ENCODE data around the gene CAPN1. TPM values are rescaled to one million over a fixed set of nuclear protein-coding genes. Genes with fewer than 3 reads are reported as not detected.
"Not testable (repeated sequence)": the region's sequence is repeated elsewhere in the genome, so short reads cannot be mapped to it uniquely, and the experiment has no call there.

The CAPN1 gene
- polyA plus RNA-seq, 4 donors: 76.5 to 113 (median 88.6) TPM

DNA sequence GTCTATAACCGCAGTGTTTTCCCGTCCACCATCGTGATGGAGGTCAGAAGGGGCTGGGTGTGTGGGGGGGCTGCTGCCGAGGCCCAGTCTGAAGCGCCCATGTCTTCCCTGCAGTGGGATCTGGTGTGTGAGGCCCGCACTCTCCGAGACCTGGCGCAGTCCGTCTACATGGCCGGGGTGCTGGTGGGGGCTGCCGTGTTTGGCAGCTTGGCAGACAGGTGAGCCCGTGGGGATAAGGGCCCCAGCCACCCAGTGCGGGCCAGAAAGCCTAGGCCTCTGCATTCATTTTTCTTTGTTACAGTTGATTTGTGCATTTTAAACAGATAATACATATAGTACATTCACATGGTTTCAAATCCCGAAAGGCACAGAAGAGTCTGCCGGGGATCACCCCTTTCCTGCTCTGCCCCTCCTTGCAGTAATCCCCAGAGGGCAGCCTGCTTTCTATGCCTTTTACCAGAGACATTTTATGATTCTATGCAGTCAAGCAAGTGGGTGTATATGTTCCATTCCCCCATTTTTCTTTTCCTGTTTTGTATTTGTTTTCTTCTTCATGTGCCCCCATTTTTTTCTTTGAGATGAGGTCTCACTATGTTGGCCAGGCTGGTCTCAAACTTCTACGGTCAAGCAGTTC is 32.6 kb downstream of the CAPN1 start:
- DNase-seq (ENCODE audit: low read depth in 4 of 4, low spot score in 3 of 4): no peak

DNA sequence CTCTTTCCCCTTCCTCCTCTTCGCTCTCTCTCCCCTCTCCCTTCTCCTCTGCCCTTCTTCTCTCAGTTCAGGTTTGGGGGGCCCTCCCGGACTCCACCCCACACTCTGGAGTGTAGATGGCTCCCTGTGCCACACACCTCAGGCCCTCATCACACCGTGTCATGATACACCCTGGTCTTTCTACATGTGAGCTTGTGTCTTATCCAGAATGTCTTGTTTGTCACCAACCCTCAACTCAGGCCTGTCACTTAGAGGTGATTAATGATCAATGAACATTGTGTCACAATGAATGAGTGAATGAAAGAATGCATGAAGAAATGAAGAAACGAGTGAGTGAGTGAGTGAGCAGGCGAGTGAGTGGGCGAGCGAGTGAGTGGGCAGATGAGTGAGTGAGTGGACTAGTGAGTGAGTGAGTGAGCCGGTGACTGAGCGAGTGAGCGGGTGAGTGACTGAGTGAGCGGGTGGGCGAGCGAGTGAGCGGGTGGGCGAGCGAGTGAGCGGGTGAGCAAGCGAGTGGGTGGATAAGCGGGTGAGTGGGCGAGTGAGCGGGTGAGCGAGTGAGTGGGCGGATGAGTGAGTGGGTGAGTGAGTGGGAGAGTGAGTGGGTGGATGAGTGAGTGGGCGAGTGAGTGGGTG is 33.8 kb downstream of the CAPN1 start:
- DNase-seq (ENCODE audit: low read depth in 4 of 4, low spot score in 3 of 4): no peak

DNA sequence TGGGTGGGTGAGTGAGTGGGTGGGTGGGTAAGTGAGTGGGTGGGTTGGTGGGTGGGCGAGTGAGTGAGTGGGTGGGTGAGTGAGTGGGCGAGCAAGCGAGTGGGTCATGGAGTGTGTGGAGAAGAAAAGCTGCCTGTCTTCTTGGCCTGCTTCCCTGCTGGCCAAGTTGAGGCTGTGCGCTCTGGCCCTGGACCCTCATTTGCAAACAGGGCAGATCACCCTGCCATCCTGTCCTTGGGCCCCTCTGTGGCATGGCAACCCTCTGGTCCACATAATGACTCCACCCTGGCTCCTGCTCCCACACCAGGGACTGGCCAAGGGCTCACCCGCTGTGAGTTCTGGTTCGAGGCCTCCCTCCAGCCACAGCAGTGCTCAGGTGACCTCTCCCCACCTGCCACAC is 35.1 kb downstream of the CAPN1 start:
- no peak for DNase-seq (ENCODE audit: low read depth in 4 of 4, low spot score in 3 of 4)

DNA sequence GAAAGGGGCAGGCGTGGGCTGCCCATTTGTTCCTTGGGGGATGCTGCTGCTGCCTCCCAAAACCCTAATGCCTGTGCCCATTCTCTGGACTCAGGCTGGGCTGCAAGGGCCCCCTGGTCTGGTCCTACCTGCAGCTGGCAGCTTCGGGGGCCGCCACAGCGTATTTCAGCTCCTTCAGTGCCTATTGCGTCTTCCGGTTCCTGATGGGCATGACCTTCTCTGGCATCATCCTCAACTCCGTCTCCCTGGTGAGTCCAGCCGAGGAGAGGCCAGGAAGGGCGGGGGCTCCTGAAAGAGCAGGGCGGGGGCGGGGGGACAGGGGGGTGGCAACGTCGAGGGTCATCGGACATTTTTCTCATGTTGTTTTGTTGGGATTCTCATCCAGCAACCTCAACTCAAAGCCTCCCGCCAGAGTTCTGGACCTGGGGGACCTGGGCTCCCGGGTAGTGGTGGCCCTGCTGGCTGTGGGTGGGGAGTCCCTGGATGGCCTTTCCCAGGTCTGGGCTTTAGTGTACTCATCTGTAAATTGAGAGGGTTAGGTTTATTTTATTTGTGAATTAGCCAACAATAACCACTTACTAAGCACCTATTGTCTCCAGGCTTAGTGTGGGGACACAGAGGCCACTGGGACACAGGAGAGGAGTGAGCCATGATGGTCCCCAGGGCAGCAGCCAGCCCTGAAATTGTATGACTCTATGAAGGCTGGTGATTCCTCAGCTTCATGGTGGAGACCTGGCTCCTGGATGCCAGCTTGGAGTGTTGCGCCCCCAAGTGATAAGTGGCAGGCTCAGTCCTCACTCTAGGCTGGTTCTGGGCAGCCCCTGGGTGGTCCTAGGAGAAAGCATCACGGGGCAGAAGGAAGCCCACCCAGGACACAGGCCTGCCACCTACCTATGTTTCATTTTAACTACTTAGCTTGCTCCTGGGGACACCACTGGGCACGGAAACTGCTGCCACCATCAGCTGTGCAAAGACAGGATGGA is 36.0 kb downstream of the CAPN1 start:
- DNase-seq (ENCODE audit: low read depth in 4 of 4, low spot score in 3 of 4): no peak

DNA sequence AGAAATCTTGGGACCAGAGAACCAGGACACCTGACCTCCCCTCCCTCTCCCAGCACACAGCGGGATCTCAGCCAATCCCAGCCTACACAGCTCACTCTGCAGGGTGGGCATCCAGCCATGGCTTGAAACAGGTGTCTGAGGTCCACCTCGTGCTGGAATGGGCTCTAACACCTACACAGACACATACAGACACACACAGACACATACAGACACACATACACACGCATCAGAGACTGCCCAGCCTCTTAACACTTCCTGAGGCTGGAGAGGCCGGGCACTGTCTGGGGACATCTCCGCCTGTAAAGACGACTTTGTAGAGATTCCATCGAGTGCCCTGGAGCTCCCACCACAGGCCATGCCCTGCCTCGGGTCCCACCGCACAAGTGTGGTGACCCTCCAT is 36.7 kb downstream of the CAPN1 start:
- DNase-seq (ENCODE audit: low read depth in 4 of 4, low spot score in 3 of 4): no peak

DNA sequence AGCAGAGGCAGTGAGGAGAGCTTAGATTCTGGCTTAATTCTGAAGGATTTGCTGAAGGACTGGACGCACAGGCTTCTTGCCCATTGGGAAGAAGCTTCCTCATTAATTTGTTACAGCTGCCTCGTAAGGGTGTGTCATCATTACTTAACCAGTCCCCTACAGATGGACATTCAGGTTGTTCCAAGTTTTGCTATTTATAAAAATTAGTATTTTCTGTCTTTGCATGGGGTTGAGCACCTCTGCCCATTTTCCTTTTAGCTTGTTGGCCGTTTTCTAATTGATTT is 38.1 kb downstream of the CAPN1 start:
- no peak for DNase-seq (ENCODE audit: low read depth in 4 of 4, low spot score in 3 of 4)

DNA sequence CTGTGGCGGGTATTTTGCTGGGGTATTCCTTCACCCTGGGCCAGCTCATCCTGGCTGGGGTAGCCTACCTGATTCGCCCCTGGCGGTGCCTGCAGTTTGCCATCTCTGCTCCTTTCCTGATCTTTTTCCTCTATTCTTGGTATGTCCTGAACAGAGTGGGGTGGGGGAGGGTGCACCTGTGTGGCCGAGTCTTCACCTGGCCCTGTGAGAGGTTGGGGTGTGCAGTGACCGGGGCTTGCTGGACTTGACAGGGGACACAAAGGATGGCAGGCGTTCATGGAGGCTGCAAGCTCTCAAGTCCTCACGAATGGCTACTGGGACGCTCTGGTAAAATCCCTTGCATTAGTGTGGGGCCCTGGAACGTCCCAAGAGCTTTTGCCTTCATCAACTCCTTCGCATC is 39.3 kb downstream of the CAPN1 start:
- DNase-seq (ENCODE audit: low read depth in 4 of 4, low spot score in 3 of 4): no peak

DNA sequence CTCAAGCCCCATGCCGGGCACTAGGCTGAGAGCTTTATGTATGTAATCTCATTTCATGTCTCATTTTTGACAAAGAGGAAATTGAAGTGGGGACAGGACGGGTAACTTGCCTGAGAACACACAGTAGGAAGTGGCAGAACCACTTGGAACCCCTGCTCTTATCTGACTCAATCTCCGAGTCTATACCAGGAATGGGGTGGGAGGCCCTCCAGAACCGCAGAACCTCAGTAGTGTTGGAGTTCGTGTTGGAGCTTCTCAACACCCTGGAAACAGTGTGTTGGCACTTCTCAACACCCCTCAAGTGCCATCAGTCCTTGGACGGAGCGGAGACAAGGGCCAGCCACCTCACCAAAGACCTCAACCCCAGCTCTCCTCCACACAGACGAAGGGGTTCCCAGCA is 41.3 kb downstream of the CAPN1 start:
- DNase-seq (ENCODE audit: low read depth in 4 of 4, low spot score in 3 of 4): no peak

DNA sequence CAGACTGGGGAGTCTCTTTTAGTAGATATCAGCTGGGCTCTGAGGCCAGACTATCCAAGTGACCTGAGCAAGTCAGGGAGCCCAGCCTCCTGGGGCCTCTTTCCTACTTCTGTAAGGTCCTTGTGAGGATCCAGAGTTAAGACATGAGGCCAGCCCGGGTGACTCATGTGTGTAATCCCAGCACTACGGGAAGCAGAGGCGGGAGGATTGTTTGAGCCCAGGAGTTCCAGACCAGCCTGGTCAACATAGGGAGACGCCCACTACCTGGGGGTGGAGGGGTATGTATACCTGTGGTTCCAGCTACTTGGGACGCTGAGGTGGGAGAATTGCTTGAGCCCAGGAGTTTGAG is 43.2 kb downstream of the CAPN1 start:
- no peak for DNase-seq (ENCODE audit: low read depth in 4 of 4, low spot score in 3 of 4)

DNA sequence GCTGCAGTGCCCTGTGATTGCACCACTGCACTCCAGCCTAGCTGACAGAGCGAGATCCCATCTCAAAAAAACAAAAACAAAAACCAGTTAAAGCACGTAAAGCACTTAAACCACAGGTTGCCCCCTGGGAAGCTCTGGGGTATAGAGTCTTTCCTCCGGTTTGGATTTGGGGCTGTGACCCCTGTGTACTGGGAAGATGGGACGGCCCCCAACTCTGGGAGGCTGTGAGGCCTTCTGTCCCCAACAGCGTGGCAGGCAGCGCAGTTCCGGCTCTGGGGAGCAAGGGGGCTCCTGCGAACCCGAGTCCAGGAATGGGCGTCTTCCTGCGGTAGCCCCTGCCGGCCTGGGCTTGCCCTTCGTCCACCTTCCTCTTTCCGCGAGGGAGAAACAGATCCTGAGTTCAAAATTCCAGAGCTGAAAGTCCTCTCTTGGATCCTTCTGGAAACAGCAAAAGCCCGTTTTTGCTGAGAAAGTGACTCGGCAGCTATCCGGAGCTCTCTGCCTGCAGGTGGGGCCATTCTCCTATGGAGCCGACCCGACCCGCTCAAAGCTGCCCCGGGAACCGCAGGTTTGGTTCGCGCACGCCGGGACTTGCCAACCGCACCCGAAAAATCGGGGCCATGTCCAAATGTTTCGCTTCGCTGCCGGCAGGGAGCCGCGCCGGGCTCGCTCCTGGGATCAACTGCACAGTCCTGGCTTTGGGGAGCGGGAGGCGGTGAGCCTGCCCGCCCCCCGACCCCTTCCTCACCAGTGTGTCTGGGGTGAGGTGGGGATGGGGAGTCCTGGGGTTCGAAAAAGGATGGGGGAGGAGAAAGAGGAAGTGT is 43.8 kb downstream of the CAPN1 start:
- DNase-seq (ENCODE audit: low read depth in 4 of 4, low spot score in 3 of 4): no peak

DNA sequence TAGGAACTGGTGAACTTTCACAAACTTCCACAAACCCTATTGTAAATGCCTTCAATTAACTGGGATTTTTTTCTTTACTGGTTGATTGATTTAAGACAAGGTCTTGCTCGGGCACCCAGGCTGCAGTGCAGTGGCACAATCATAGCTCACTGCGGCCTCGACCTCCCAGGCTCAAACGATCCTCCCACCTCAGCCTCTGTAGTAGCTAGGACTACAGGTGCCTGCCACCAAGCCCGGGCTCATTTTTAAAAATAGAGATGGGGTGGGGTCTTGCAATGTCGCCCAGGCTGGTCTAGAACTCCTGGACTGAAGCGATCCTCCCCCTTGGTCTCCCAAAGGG is 44.3 kb downstream of the CAPN1 start:
- no peak for DNase-seq (ENCODE audit: low read depth in 4 of 4, low spot score in 3 of 4)

DNA sequence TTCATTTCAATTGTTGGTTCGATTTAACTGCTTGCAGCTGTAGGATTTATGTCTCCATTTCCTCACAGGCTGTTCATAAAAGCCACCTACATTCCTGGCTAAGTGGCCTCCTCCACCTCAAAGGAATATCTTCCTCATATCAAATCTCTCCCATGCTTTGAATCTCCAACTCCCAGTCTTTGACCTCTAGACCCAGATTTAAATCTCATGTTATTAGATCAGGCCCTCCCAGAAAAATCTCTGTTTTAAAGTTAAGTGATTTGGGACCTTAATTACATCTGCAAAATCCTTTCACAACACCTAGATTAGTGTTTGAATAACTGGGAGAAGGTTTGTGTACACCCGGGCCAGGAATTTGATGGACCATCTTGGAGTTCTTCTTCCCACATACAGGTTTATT is 46.2 kb downstream of the CAPN1 start:
- DNase-seq (ENCODE audit: low read depth in 4 of 4, low spot score in 3 of 4): no peak

DNA sequence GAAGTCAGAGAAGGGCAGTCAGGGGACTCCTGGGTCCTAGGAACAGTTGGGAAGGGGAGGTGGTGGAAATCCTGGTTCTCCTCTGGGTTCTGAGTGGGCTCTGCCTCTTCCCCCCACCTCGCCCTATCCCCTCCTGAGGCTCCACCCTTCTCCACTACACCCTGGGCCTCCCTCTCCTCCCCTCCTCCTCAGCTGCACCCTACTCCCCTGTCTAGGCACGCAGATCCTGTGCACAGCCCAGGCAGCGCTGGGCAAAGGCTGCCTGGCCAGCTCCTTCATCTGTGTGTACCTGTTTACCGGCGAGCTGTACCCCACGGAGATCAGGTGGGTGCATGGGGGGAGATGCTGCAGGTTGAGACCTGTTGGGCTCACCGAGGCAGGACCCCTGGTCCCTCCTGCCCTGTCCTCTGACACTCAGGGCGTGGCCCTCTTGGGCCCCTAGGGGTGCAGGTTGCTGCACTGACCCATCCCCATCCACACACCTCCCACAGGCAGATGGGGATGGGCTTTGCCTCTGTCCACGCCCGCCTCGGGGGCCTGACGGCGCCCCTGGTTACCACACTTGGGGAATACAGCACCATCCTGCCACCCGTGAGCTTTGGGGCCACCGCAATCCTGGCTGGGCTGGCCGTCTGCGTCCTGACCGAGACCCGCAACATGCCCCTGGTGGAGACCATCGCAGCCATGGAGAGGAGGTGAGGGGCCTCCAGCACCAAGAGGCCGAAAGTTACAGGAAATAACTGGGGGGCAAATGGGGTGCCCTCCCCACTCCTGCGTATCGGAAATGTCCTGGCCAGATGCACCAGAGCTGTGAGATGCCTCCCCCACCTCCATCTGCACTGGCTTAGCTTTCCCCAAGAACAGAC is 54.7 kb downstream of the CAPN1 start:
- no peak for DNase-seq (ENCODE audit: low read depth in 4 of 4, low spot score in 3 of 4)

DNA sequence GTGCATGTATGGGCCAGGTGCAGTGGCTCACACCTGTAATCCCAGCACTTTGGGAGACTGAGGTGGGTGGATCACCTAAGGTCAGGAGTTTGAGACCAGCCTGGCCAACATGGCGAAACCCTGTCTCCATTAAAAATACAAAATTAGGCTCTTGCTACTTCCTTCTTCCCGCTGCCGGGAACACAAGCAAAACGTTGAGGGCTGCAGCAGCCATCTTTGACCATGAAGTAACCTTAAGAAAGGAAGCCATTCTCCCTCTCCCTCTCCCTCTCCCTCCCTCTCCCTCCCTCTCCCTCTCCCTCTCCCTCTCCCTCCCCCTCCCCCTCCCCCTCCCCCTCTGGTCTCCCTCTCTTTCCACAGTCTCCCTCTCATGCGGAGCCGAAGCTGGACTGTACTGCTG is 56.6 kb downstream of the CAPN1 start:
- not testable (repeated sequence) for DNase-seq (ENCODE audit: low read depth in 4 of 4, low spot score in 3 of 4)

DNA sequence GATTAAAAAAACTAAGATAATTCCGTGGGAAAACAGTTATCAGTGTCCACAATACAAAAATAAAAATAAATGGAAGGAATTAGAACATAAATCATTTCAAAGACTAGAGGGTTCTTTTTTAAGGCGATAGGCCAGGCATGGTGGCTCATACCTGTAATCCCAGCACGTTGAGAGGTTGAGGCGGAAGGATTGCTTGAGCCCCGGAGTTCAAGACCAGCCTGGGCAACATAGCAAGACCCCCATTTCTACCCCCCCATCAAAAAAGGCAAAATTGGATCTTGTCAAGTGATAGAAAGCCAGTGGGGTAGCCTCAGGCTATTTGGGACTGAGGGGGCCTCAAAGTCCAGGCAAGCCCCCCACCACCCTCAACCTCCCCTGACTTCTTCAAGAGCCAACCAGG is 59.4 kb downstream of the CAPN1 start:
- DNase-seq (ENCODE audit: low read depth in 4 of 4, low spot score in 3 of 4): no peak

DNA sequence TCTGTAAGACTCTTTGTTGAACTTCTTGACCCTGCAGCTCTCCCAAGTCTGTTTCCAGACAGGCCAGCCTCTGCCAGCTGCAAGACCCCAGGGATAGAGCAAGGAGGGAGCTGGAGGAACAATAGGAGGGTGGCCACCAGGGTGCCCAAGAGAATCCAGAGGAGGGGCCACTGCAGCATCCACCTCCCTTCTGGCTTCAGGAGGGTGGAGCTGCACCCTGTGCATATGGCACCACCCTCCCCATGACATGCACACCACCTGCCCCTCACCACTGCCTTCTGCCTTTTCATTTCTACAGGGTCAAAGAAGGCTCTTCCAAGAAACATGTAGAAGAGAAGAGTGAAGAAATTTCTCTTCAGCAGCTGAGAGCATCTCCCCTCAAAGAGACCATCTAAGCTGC is 60.0 kb downstream of the CAPN1 start:
- no peak for DNase-seq (ENCODE audit: low read depth in 4 of 4, low spot score in 3 of 4)

DNA sequence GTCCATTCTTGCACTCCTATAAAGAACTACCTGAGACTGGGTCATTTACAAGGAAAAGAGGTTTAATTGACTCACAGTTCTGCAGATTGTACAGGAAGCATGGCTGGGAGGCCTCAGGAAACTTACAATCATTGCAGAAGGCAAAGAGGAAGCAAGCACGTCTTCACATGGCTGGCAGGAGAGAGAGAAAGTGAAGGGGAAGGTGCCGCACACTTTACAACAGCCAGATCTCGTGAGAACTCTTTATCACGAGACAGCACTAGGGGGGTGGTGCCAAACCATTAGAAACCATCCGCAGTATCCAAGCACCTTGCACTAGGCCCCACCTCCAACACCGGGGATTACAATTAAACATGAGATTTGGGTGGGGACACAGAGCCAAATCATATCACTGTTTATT is 60.7 kb downstream of the CAPN1 start:
- DNase-seq (ENCODE audit: low read depth in 4 of 4, low spot score in 3 of 4): no peak

DNA sequence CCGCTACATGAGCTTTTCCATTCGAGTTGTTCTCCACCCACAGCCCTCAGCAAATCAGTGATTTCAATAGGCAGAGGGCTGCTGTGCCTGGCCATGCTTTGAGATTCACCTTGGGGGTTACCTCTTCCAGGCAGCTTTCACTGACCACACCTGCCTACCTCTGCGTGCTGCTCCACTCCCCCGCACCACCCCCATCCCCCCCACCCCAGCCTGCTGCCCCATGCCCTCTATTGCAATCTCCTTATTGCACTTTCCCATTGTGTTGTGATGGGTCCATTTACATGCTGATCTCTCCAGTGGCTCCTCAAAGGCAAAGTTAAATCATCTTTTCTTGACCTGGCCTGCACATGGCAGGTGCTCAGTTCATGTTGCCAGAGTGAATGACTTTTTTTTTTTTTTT is 62.1 kb downstream of the CAPN1 start:
- no peak for DNase-seq (ENCODE audit: low read depth in 4 of 4, low spot score in 3 of 4)

DNA sequence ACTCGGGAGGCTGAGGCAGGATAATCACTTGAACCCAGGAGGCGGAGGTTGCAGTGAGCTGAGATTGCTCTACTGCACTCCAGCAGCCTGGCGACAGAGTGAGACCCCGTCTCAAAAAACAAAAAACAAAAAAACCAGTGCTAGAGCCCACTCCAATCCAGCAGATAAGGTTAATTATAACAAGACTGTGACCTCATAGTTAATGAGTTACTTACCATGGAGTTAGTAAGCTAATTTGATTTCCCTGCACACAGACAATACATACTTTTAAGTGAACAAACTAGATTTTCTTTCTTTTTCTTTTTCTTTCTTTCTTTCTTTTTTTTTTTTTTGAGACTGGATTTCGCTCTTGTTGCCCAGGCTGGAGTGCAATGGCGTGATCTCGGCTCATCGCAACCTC is 63.3 kb downstream of the CAPN1 start:
- DNase-seq (ENCODE audit: low read depth in 4 of 4, low spot score in 3 of 4): peak in 1 of 4 donors; percentile 36

DNA sequence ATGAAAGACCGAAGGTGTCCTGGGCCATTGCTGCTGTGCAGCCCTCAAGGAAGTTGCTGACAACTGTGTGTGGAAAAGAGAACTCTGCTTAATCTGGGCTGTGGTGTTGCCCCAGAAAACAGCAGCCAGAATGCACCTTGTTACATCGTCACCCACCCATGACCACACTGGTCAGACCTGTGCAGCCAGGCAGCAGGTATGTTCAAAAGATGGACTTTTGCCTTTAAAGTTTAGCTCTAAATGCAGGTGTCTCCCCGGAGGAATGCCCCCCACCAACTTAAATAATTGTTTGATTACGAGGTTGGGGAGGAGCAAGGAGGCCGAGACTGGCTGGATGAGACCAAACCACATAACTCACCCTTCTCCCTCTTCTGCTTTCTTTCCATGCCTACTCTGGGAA is 64.8 kb downstream of the CAPN1 start:
- peak in 1 of 4 donors; percentile 22 for DNase-seq (ENCODE audit: low read depth in 4 of 4, low spot score in 3 of 4)
